HG03108 (cell line): Measurements from ENCODE around the gene UNC5B.

Experiments used
- ATAC-seq: cut with Tn5 transposase; IDR thresholded peaks from one replicate; pipeline ENCODE4 v1.9.1; 2021; ENCODE audit warnings: moderate library complexity; ENCODE audit not compliant: unreplicated experiment

UNC5B gene

GRCh38 chr10:71212318-71213126, at the start of gene UNC5B:
UNC5B (plus strand) TSS chr10:71212570; CDS start chr10:71212986, 416 bp downstream.
- no peak for ATAC-seq

DNA sequence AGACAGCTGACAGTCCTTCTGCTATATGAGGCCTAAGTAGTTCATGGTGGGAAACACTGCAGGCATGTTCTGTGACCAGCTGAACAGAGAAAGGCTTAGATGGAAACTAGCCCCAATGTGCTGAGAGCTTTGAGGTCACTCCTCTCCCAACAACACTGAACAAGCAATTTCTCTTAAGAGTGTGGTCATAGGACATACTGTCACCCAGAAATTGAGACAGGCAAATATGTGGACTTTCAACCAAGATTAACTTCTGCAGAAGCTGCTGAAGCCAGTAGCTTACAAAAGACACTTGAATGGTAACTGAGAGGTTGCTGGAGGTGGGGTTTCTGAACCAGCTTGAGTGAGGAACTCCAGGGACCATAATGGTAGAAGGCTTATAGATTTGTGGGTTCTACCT, 38.9 kb upstream of the UNC5B start:
- ATAC-seq = no peak

GRCh38 chr10:71176661-71177060, 35.7 kb upstream of the UNC5B start:
- no peak for ATAC-seq

GRCh38 chr10:71177651-71178199, 34.6 kb upstream of the UNC5B start:
- ATAC-seq = no peak

DNA sequence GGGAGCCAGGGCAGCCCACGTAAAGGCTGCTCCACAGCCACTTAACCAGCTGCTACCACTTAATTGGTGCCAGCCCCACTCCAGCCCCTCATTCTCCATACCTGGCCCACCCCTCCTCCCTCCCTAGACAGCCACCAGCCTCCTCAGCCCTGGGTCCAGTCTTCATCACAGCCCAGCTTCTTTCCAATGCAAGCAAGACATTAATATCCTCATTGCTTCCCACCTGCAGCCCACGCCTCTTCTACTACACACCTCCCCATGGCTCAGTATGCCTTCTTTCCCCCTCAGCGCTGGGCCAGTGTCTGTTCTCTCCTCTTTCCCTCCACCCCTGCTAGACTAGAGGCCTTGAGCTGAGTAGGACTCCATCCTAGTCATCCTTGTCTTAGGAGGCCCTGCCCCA, 33.5 kb upstream of the UNC5B start:
- no peak for ATAC-seq

GRCh38 chr10:71179382-71179781, 33.0 kb upstream of the UNC5B start:
- no peak for ATAC-seq

GRCh38 chr10:71184421-71184820, 27.9 kb upstream of the UNC5B start:
- ATAC-seq = no peak

DNA sequence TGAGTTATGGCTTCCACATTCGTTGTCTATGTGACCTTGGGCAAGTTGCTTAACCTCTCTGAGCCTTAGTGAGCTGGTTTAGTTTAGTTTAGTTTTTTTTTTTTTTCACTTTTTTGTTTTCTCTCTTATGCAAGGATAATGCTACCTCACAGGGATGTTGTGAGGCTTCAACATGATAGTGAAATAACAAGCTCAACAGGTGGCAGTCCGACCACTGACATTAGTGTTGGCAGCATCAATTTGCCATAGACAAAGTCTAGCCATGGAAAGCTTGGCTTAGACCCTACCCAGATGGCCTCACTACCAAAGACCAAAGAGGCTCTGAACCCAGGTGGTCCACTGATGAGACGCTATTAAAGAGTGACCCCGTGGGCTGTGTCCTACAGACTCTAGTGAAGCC, 27.2 kb upstream of the UNC5B start:
- ATAC-seq = no peak

GRCh38 chr10:71187197-71187596, 25.2 kb upstream of the UNC5B start:
- no peak for ATAC-seq

- no peak for ATAC-seq
Measured at GRCh38 chr10:71187600-71187999, 24.8 kb upstream of the UNC5B start.

DNA sequence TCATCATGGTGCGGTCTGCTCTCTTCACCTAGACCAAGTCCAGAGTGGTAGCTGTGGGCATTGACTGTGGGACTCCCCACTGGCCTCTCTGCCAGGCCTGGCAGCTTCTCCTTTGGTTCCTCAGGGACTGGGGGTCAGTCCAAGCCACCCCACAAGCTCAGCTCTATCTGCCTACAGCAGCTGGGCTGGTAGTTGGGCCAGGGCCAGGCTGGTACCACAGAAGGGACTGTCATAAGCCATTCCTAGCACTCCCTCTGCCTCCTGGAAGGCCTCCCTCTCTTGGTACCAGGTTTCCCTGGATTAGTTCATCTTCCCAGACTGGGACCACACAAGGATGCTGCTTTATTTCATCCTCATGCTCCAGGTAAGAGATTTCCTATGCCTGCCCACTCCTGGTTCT, 24.2 kb upstream of the UNC5B start:
- no peak for ATAC-seq

DNA sequence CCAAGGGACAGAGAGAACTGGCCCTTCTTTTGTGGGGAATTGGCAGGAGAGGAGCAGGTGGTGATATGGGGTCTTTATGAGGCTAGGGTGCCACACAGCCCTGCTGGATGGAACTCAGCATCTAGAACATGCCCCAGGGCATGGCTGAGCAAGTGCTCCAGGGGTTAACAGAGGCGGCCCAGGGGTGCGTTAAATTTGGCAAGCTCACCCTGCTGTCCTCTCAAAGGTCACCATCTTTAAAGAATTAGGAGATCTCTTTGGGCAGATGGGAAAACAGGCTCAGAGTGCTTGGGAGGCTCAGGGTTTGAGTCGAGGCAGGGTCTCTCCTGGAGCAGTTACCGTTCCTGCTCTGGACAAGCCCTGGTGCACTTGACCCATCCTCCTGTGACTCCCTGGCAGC, 21.4 kb upstream of the UNC5B start:
- ATAC-seq = no peak

- no peak for ATAC-seq
Measured at GRCh38 chr10:71191551-71192076, 20.8 kb upstream of the UNC5B start.

DNA sequence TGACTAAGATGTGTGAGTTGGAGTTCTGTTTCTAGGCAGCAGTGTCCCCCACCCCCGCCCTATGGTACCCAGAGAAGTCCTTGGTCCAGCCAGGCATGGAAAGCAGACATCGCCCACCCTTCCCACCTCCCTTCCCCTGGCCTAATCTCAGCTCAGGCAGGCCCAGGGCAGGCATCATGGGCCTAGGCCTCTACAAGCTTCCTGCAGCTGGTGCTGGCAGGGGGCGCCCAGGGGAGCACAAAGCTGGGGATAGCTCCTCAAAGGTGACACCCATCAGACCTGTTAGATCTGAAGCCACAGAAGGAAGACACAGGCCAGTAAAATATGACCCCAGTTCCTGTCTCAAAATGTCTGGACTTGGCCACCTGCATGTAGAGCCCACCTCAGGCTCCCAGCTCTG, 18.9 kb upstream of the UNC5B start:
- ATAC-seq = no peak

DNA sequence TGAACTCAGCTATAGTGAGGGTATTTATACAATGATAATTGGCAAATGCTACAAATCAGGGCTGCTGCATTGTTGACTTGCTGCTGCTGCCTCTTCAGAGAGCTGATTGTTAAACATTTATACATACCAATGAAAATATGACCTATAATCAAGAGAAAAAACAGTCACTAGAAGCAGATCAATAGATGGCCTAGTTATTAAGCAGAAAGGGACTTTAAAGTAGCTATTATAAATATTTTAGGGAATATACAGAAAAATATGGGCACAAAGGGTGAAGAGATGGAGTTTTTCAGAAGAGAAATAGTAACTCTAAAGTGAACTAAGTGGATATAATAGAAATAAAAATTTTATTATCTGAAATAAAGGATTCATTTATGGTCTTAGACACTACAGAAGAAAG, 14.4 kb upstream of the UNC5B start:
- ATAC-seq = no peak

DNA sequence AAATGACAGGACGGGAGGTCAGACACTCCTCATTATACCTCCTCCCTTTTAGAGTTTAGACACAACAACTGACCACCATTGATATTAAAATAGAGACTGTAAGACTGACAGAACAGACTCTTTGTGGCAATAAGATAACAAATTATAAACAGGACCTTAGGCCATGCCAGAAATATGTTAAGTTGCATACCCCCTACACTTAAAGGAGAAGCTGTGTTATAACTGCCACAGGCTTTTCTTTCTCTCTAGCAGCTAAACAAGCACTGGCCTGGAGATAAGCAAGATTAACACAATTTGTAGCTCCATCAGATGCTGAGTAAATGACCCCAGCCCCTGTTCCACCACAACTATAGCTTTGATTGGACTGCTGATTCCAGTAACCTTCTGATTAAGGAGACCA, 10.5 kb upstream of the UNC5B start:
- ATAC-seq = no peak

DNA sequence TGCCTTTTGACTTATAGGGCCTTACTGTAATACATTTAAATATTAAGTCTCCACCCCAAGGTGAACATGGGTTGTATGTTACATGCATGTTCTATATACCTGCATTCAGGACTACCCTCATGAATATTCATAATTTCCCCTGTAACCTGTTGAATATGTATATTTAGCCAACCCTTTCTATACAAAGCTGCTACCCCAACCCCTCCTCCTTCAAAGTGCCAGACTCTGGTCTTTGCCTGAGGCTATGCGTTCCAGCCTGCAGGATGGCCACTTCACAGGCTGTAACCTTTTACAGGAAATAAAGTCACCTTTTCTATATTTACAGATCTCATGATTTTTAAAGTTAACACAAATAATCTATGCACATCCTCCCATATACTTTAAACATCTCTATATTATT, 10.1 kb upstream of the UNC5B start:
- no peak for ATAC-seq

GRCh38 chr10:71203124-71203523, 9.2 kb upstream of the UNC5B start:
- no peak for ATAC-seq

DNA sequence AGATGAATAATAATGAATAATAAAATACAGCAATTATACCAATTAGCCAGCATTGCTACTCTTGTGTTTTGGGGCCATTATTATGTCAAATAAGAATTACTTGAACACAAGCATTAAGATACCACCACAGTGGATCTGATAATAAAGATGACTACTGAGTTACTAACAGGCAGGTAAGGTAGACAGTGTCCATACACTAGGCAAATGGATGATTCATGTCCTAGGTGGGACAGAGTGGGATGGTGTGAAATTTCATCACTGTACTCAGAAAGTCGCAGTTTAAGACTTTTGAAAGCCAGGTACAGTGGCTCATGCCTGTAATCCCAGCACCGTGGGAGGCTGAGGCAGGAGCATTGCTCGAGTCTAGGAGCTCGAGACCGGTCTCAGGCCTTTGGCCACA, 8.7 kb upstream of the UNC5B start:
- no peak for ATAC-seq

DNA sequence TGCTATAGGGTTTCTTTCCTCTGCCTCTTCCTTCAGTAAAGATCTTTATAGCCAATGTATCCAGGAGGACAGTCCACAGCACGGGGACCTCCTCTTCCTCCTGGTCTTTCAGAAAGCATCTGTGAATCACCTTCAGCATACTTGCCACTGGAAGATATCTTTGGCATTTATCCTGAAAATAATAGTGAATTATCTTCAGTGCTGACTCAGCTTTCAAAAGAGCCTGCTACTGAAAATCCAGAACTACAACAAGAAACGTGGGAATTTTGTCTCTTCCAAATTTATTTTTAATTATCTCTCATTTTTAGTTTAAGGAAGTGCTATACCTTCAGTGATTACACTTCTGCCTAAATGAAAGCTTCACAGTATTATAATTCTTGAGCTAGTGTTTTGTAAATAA, 7.6 kb upstream of the UNC5B start:
- ATAC-seq = no peak

GRCh38 chr10:71205468-71205867, 6.9 kb upstream of the UNC5B start:
- no peak for ATAC-seq

- no peak for ATAC-seq
Measured at GRCh38 chr10:71206911-71207310, 5.5 kb upstream of the UNC5B start.

GRCh38 chr10:71207578-71207977, 4.8 kb upstream of the UNC5B start:
- ATAC-seq = no peak
